Effector CD8-positive, alpha-beta T cell (primary cell): Measurements from ENCODE around the gene SPON1.
"Not testable (repeated sequence)": the region's sequence is repeated elsewhere in the genome, so short reads cannot be mapped to it uniquely, and the experiment has no call there.

Experiments used
- DNase-seq: peaks from one replicate; lab custom pipeline; 2025; lab: John Stamatoyannopoulos, UW
- total RNA-seq, 4 experiments: gene quantifications; one replicate each; lab custom pipeline; 2026; lab: John Stamatoyannopoulos, UW

SPON1 gene
- total RNA-seq = 3.6 to 81.2 (median 26.5) reads per million in 4 experiments

- no peak for DNase-seq
Measured at GRCh38 chr11:13962562-13963168, at the start of gene SPON1. Gene SPON1, plus strand, starts transcription at chr11:13962723. Its CDS starts 182 bp downstream, at chr11:13962905.

DNA sequence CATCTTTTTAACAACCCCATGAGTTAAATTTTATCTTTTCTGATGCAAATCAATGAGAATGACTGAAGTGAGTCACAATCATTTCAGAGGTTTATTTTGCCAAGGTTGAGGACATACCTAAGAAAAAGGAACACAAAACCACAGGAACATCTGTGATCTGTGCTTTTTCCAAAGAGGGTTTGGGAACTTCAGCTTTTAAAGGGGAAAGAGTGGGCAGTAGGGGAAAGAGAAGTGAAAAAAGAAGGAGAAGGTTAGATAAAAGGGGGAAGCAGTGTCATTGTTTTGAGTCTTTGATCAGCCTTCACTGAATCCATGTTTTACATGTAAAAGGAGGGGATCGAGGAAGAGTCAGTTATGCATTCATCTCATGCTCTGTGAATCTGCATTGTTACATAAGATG is 45.3 kb upstream of the SPON1 start:
- DNase-seq = no peak

- DNase-seq = no peak
Measured at GRCh38 chr11:13917904-13918303, 44.6 kb upstream of the SPON1 start.

GRCh38 chr11:13920756-13921155 is 41.8 kb upstream of the SPON1 start:
- no peak for DNase-seq

GRCh38 chr11:13921545-13921944 is 41.0 kb upstream of the SPON1 start:
- DNase-seq = no peak

DNA sequence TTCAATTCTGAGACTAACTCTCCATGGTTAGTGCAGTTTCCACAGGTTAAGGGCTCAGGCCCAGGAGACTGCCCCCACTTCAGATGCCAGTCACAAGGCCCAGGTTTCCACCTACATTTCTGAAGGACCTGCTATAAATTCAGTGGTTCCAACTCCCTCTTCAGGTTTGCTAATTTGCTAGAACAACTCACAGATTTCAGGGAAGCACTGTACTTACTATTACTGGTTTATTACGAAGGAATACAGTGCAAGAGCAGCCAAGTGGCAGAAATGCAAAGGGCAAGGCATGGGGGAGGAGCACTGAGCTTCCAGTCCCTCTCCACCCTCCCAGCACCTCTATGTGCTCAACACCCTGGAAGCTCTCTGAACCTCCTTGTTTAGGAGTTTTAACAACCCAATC is 39.3 kb upstream of the SPON1 start:
- DNase-seq = no peak

DNA sequence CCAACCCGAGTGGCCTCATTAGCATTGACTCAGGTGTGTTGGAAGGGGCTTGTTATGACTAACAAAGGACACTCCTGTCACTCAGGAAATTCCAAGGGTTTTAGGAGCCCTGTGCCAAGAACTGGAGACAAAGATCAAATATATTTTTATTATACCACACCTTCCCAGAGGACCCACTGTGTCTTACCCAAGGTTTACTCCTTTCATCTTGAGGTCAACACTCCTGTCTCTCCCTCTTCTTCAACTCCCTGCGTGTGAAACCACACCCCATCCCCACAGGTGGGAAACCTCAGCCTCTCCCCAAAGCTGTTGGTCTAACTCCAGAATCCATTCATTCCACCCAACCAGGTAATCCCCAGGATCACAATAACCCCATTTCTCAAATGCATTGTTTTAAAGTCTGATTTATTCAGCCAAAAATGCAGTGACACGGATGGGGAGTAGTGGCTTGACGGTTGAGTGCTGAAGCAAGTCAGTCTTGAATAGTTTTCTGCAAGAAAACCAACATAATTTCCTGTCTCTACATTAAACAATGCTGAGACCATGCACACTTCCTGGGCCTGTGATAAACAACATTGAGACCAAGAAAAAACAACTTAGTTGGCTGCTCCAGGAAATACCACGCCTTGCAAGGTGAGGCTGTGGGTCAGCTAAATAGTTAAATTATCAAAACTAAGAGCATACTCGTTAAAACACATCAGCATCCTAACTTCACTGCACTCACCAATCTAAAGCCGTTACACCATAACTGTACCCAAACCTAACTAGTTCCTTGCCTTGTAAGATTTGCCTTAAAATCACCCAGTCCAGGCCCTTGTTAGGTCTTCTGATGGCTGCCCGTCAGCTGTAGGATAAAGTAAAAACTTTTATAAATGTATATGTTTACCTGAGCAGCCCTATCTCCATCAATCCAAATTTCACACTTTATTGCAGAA is 38.5 kb upstream of the SPON1 start:
- no peak for DNase-seq

GRCh38 chr11:13924801-13925327 is 37.7 kb upstream of the SPON1 start:
- no peak for DNase-seq

DNA sequence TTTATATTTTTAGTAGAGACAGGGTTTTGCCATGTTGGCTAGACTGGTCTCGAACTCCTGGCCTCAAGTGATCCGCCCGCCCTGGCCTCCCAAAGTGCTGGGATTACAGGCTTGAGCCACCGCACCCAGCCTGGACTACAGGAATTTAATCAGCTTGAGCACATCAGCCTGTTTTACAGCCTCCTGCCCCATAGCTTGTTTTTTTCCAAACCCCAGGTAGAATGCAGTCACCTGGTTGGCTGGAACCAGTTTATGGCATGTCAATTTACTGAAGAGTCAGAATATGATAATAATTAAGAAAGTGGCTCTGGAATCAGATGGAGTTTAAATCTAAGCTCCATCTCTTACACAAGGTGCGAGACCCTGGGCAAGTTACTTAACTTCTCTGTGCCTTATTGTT is 36.2 kb upstream of the SPON1 start:
- DNase-seq = not testable (repeated sequence)

DNA sequence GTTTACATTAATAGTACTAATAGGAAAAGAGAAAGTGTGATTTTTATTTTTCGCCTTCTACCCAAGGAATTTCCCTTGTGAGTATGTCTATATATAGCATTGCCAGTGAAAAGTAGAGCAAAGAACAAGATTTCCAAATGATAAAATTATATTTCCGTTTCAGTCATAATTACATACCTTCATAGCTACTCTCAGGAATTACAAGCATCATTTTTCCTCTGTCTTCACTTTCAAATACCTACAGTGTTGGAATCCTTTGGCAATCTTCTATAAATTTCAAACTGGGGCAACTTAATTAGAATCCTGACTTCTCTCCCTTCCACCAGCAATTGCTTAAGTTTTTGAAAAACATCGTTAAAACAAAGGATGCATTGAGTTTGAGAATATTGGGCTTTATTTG is 35.5 kb upstream of the SPON1 start:
- DNase-seq = no peak

DNA sequence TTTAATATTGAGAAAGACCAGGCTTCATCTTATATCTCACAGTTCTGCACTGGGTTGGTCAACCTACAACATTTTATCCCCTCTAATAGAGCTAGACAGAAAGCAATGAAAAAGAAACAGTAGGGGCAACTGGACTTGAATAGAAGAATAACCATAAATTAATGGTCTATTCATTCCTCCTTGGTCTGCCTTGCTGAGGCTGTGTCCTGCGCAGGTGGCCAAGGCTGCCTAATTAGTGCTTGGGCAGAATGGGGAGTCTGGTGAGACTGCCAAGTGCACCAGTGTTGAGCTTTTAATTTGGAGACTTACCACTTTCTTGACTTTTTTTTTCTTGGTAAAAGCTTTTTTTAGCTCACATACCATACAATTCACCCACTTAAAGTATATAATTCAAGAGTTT is 35.0 kb upstream of the SPON1 start:
- DNase-seq = no peak

DNA sequence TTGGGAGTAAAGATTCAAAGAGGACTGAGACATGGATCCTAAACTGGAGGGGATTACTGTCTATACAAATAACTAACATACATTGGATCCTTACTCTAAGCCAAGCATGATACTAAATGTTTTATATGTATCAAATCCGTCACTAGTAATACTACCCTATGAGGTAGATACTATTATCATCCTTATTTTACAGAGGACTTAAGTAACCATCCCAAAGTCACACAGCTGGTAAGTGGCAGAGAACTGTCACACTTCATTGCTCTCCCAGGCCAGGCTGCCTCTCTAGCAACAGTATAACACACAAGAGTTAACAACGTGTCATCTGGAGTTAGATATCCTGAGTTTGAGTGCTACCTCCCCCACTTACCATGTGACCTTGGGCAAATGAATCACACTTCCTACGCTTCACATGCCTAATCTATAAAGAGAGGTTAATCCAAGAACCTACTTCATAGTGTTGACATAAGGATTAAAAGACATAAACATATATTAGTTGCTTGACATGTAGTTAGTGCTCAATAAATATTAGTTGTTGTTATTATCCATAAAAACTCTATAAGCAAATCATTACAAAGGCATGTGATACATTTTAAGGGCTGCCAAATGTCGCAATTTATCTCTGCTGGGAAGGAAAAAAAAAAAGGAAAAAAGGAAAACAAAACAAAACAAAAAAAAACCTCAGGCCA is 33.8 kb upstream of the SPON1 start:
- no peak for DNase-seq

DNA sequence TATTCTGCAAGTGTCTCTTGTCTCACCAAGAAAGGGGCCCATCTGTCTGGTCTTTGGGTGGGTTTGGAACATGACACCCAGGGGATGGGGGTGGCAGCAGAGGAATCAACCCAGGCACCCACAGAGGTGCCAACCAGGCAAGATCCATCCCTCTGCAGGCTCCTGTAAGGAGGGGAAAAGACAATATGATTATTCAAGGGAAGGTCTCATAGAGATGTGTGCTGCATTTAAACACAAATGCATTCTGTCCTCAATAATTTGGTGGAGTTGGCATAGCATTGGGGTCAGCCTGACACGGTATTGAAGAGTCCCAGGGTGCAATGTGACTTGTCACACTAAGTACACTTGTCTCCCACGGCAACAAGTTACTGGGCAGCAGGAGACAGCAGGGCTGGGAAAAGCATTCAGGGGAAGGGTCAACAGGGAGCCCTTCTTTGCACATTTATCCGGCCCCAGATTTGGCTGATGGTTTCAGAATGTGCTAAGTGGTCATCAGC is 33.1 kb upstream of the SPON1 start:
- no peak for DNase-seq

GRCh38 chr11:13931356-13931755 is 31.2 kb upstream of the SPON1 start:
- DNase-seq = no peak

- not testable (repeated sequence) for DNase-seq
Measured at GRCh38 chr11:13937154-13937553, 25.4 kb upstream of the SPON1 start.

DNA sequence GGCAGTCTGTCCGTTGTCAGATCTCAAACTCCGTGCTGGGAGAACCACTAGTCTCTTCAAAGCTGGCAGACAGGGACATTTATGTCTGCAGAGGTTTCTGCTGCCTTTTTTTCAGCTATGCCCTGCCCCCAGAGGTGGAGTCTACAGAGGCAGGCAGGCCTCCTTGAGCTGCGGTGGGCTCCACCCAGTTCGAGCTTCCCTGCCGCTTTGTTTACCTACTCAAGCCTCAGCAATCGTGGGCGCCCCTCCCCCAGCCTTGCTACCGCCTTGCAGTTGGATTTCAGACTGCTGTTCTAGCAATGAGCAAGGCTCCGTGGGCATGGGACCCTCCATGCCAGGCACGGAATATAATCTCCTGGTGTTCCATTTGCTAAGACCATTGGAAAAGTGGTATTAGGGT is 23.7 kb upstream of the SPON1 start:
- not testable (repeated sequence) for DNase-seq

DNA sequence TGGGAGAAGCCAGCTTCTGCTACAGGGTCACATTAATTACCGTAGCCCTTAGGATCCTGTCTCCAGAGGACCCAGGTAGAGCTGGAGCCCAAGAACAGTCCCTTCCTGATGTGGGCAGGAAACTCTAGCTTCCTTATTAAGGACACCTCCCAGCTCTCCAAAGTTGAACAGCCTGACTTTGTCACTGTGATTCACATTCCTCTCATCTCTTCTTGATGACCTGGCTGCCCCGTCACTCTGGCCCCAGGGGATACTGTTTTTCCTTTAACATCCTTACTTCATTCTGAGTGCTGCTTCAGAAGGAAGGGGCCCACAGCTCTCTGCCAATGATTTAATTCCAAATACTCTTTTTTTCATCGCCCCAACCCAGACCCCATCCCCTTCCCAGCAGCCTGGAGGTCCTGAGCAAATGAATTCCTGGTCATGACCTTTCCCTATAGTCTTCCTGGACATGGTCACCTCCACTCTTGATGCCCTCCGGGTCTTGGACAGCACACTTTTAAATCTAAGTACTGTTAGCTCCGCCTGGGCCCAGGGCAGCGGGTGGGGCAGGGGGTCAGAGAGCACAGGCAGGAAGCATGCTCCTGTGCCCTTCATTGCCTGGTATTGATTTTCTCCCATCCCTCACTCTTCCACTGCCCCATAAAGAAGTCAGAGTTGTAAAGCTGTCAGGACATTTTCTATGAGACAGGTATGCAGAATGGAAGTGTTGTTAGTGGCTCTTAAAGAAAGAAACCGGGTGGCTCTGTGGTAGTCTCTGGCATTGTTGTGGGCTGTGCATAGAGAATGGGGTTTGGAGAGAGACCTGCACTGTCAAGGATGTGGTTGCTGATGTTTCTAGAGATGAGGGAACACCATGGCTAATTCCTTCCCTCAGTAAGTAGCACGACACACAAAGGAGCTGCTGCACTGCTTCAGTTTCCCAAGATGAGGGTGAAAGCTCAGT is 22.3 kb upstream of the SPON1 start:
- no peak for DNase-seq

- no peak for DNase-seq
Measured at GRCh38 chr11:13940907-13941256, 21.6 kb upstream of the SPON1 start.

GRCh38 chr11:13941775-13942174 is 20.7 kb upstream of the SPON1 start:
- no peak for DNase-seq

GRCh38 chr11:13942378-13942777 is 20.1 kb upstream of the SPON1 start:
- DNase-seq = no peak

DNA sequence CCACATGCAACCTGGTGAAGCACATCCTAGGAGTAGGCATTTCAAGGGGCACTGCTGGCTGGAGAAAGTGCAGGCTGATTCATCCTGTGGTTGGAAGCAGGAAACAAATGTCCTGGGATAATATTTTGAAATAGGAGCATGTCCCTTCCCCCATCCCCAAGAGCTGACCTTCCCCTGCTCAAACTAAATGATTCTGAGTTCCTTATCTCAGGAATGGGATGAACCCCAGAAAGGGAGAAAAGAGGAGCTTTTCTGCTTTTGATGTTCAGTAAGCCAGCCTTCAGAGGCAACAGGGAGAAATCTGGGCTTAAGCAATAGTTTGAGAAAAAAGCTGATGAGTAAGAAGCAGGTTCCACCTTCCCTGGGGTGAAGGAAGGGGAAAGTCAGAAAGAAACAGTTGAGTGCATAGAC is 19.5 kb upstream of the SPON1 start:
- no peak for DNase-seq
